ENCODE measurements around the gene GLUD2. TPM values are rescaled to one million over a fixed set of nuclear protein-coding genes. Genes with fewer than 3 reads are reported as not detected.
"Not testable (repeated sequence)": the region's sequence is repeated elsewhere in the genome, so short reads cannot be mapped to it uniquely, and the experiment has no call there.

The GLUD2 gene
- total RNA-seq, 2 experiments from 2014 or later: 0.27 to 0.32 TPM

- Mint-ChIP-seq H3K4me1 (no peaks in the 10 kb centered on the region), H3K27ac (no peak overlapping the region), H3K4me3 (no peak overlapping the region), H3K36me3 (ENCODE audit: low read depth) (no peaks in the 10 kb centered on the region), H3K27me3 (peaks cover 13% of the 10 kb centered on the region), H3K9me3 (no peaks in the 10 kb centered on the region)
- CTCF ChIA-PET: no interaction called here
- no peak for DNase-seq
- POLR2A ChIA-PET: no interaction called here
These were observed 3.4 kb downstream of the GLUD2 start for GRCh38 chrX:121050781-121051180.

- H3K36me3 Mint-ChIP-seq (ENCODE audit: low read depth): no peaks in the 10 kb centered on the region
- no peak for DNase-seq
- no peaks in the 10 kb centered on the region for H3K9me3 Mint-ChIP-seq
- peaks cover 10% of the 10 kb centered on the region for H3K27me3 Mint-ChIP-seq
- POLR2A ChIA-PET: no interaction called here
- no peaks in the 10 kb centered on the region for H3K4me1 Mint-ChIP-seq
- CTCF ChIA-PET: interaction anchor here (0.8 kb wide), 1 partner anchor 131 kb away, joined by 5 read pairs; no protein-coding TSS in a partner anchor
- no peak overlapping the region for H3K4me3 Mint-ChIP-seq
- H3K27ac Mint-ChIP-seq: no peak overlapping the region
These were observed 4.7 kb downstream of the GLUD2 start for GRCh38 chrX:121052122-121052521.

GRCh38 chrX:121062289-121062688 is 14.9 kb downstream of the GLUD2 start:
- CTCF ChIA-PET: no interaction called here
- no peaks in the 10 kb centered on the region for H3K4me1 Mint-ChIP-seq
- H3K27me3 Mint-ChIP-seq: no peaks in the 10 kb centered on the region
- H3K4me3 Mint-ChIP-seq: no peak overlapping the region
- peaks cover 3% of the 10 kb centered on the region for H3K9me3 Mint-ChIP-seq
- H3K27ac Mint-ChIP-seq: no peak overlapping the region
- no peak for DNase-seq
- POLR2A ChIA-PET: no interaction called here
- H3K36me3 Mint-ChIP-seq (ENCODE audit: low read depth): no peaks in the 10 kb centered on the region

GRCh38 chrX:121064579-121064978 is 17.2 kb downstream of the GLUD2 start:
- H3K4me3 Mint-ChIP-seq: no peak overlapping the region
- ChIA-PET CTCF (no interaction called here), POLR2A (no interaction called here)
- H3K4me1 Mint-ChIP-seq: no peaks in the 10 kb centered on the region
- H3K27ac Mint-ChIP-seq: no peak overlapping the region
- H3K27me3 Mint-ChIP-seq: no peaks in the 10 kb centered on the region
- peaks cover 3% of the 10 kb centered on the region for H3K9me3 Mint-ChIP-seq
- H3K36me3 Mint-ChIP-seq (ENCODE audit: low read depth): no peaks in the 10 kb centered on the region
- no peak for DNase-seq

- H3K27ac Mint-ChIP-seq, CTCF ChIA-PET: not testable (repeated sequence)
These were observed 36.8 kb downstream of the GLUD2 start for GRCh38 chrX:121084247-121084646.

GRCh38 chrX:121084903-121085611 is 37.6 kb downstream of the GLUD2 start:
- H3K36me3 Mint-ChIP-seq (ENCODE audit: low read depth): no peaks in the 10 kb centered on the region
- H3K27me3 Mint-ChIP-seq: no peaks in the 10 kb centered on the region
- DNase-seq: no peak
- ChIA-PET CTCF (no interaction called here), POLR2A (no interaction called here)
- no peak overlapping the region for H3K4me3 Mint-ChIP-seq
- no peaks in the 10 kb centered on the region for H3K4me1 Mint-ChIP-seq
- H3K27ac Mint-ChIP-seq: no peak overlapping the region
- no peaks in the 10 kb centered on the region for H3K9me3 Mint-ChIP-seq

More at GRCh38 chrX:121084247-121084646, 36.8 kb downstream of the GLUD2 start:
- DNase-seq; H3K27me3 Mint-ChIP-seq; POLR2A ChIA-PET; H3K36me3 Mint-ChIP-seq (ENCODE audit: low read depth); H3K9me3 Mint-ChIP-seq; H3K4me1 Mint-ChIP-seq; H3K4me3 Mint-ChIP-seq: not testable (repeated sequence)

GRCh38 chrX:121085612-121086010 is 38.2 kb downstream of the GLUD2 start:
- no peak overlapping the region for H3K4me3 Mint-ChIP-seq
- H3K27me3 Mint-ChIP-seq: no peaks in the 10 kb centered on the region
- ChIA-PET POLR2A (no interaction called here), CTCF (no interaction called here)
- DNase-seq: no peak
- H3K9me3 Mint-ChIP-seq: no peaks in the 10 kb centered on the region
- no peaks in the 10 kb centered on the region for H3K4me1 Mint-ChIP-seq
- no peak overlapping the region for H3K27ac Mint-ChIP-seq
- no peaks in the 10 kb centered on the region for H3K36me3 Mint-ChIP-seq (ENCODE audit: low read depth)

GRCh38 chrX:121093011-121093410 is 45.6 kb downstream of the GLUD2 start:
- no peak for DNase-seq
- H3K4me1 Mint-ChIP-seq: no peaks in the 10 kb centered on the region
- H3K9me3 Mint-ChIP-seq: no peaks in the 10 kb centered on the region
- ChIA-PET POLR2A (no interaction called here), CTCF (no interaction called here)
- no peak overlapping the region for H3K4me3 Mint-ChIP-seq
- no peaks in the 10 kb centered on the region for H3K36me3 Mint-ChIP-seq (ENCODE audit: low read depth)
- no peak overlapping the region for H3K27ac Mint-ChIP-seq
- H3K27me3 Mint-ChIP-seq: no peaks in the 10 kb centered on the region

Other genes starting within 250 kb of the GLUD2 start
- gene CT47B1, start 171.7 kb upstream of the GLUD2 start, total RNA-seq: not detected
- gene CT47A11, start 110.5 kb upstream of the GLUD2 start, total RNA-seq: not detected
- gene CT47A10, start 105.6 kb upstream of the GLUD2 start, total RNA-seq: not detected
- gene CT47A9, start 100.7 kb upstream of the GLUD2 start, total RNA-seq: not detected
- gene CT47A8, start 95.9 kb upstream of the GLUD2 start, total RNA-seq: not detected
- gene CT47A7, start 91.0 kb upstream of the GLUD2 start, total RNA-seq: not detected
- gene CT47A6, start 86.1 kb upstream of the GLUD2 start, total RNA-seq: not detected
- not detected for gene CT47A5, start 81.3 kb upstream of the GLUD2 start, total RNA-seq
- gene CT47A4, start 76.4 kb upstream of the GLUD2 start, total RNA-seq: not detected
- gene CT47A3, start 71.5 kb upstream of the GLUD2 start, total RNA-seq: not detected
- gene CT47A2, start 66.7 kb upstream of the GLUD2 start, total RNA-seq: not detected
- not detected for gene CT47A1, start 61.9 kb upstream of the GLUD2 start, total RNA-seq

Data from activated CD4-positive, alpha-beta T cell treated with anti-CD3 and anti-CD28 coated beads, Interleukin-2, amount 10 ng/mL, durations not matched to agents 7 days and 5 days (primary cell).